OCI-LY7 (cell line): ENCODE measurements around the gene SCART1. TPM values are rescaled to one million over a fixed set of nuclear protein-coding genes. Genes with fewer than 3 reads are reported as not detected.

Experiments used
- BruUV-seq: library from RNA; stranded (reverse); fragments of 400-500 nt; replicated peaks from 2 replicates; lab custom pipeline; 2021; lab: Mats Ljungman, UMichigan
- CTCF ChIA-PET: fragments of 300-600 bp; sonication (Branson Sonifier 250); formaldehyde crosslinking; loops from one replicate; lab custom pipeline; 2022; ENCODE audit warnings: antibody characterized with exemption; ENCODE audit not compliant: unreplicated experiment; lab: Charles Lee
- POLR2A ChIA-PET: fragments of 300-600 bp; sonication (Branson Sonifier 250); formaldehyde crosslinking; loops from one replicate; lab custom pipeline; 2022; ENCODE audit warnings: antibody characterized with exemption; lab: Charles Lee
- DNase-seq: peaks from one replicate; pipeline ENCODE4 v3.0.0-alpha.2; 2015; ENCODE audit warnings: low spot score
- H2AFZ ChIP-seq: fragments of 200-600 bp; sonication (generic), shearing (Covaris generic); 2 replicates; pipeline ENCODE4 v1.6.1; 2014; ENCODE audit warnings: mild to moderate bottlenecking, antibody characterized with exemption, low read length, moderate library complexity
- H3K27ac ChIP-seq: fragments of 200-600 bp; sonication (generic); 2 replicates; pipeline ENCODE4 v1.5.1; 2014; ENCODE audit warnings: mixed run types, low read depth, mild to moderate bottlenecking, moderate library complexity, low read length, inconsistent platforms; ENCODE audit not compliant: poor library complexity, severe bottlenecking
- H3K36me3 ChIP-seq: fragments of 200-600 bp; sonication (generic); 2 replicates; pipeline ENCODE4 v1.6.1; 2014; ENCODE audit warnings: mild to moderate bottlenecking, antibody characterized with exemption, low read length, moderate library complexity, mixed read lengths; ENCODE audit not compliant: insufficient read depth
- H3K4me1 ChIP-seq: fragments of 200-600 bp; sonication (generic); 2 replicates; pipeline ENCODE4 v1.5.1; 2014; ENCODE audit warnings: mild to moderate bottlenecking, low read length; ENCODE audit not compliant: insufficient read depth, poor library complexity, severe bottlenecking
- H3K4me2 ChIP-seq: fragments of 200-600 bp; sonication (generic); 2 replicates; pipeline ENCODE4 v1.6.1; 2014; ENCODE audit warnings: mild to moderate bottlenecking, low read length
- H3K4me3 ChIP-seq: fragments of 200-600 bp; sonication (generic); 2 replicates; pipeline ENCODE4 v1.5.1; 2014; ENCODE audit warnings: mild to moderate bottlenecking, low read depth, low read length; ENCODE audit not compliant: poor library complexity, severe bottlenecking
- H3K79me2 ChIP-seq: fragments of 200-600 bp; sonication (generic); 2 replicates; pipeline ENCODE4 v1.6.1; 2016; ENCODE audit warnings: low read depth, mild to moderate bottlenecking, low read length, moderate library complexity, mixed read lengths; ENCODE audit not compliant: insufficient read depth
- H3K9me2 ChIP-seq: fragments of 200-600 bp; sonication (generic); 2 replicates; pipeline ENCODE4 v1.6.1; 2016; ENCODE audit warnings: mild to moderate bottlenecking, low read length, mixed read lengths; ENCODE audit not compliant: insufficient read depth
- H3K9me3 ChIP-seq: fragments of 200-600 bp; sonication (generic); 2 replicates; pipeline ENCODE4 v1.6.1; 2014; ENCODE audit warnings: mild to moderate bottlenecking, mixed run types, low read length, mixed read lengths
- H4K20me1 ChIP-seq: fragments of 200-600 bp; sonication (generic); 2 replicates; pipeline ENCODE4 v1.6.1; 2014; ENCODE audit warnings: mild to moderate bottlenecking, antibody characterized with exemption, low read length, moderate library complexity, mixed read lengths; ENCODE audit not compliant: insufficient read depth
- EZH2phosphoT487 ChIP-seq: fragments of 200-600 bp; sonication (generic); IDR thresholded peaks from 2 replicates; pipeline ENCODE4 v1.6.1; 2018; ENCODE audit warnings: low read depth, borderline replicate concordance, mild to moderate bottlenecking, mixed run types, antibody characterized with exemption, low read length, moderate library complexity, mixed read lengths
- intact Hi-C: fragments of 100-400 bp; cut with micrococcal nuclease; formaldehyde crosslinking; loops from one replicate; pipeline ENCODE4 v1.10.0; 2022; ENCODE audit not compliant: unreplicated experiment
- total RNA-seq, 2 experiments: library from RNA; depleted of rRNA in 1 of 2; stranded (reverse); fragments of >200 nt in 1 of 2; shearing (Covaris generic) in 1 of 2; gene quantifications; 2 replicates each; pipeline ENCODE4 v1.2.3, GENCODE V29; 2014 to 2022
- TF ChIP-seq, protein P1 (sequence below): fragments of 200-600 bp; sonication (generic); conservative IDR thresholded peaks from 2 replicates; pipeline ENCODE4 v1.5.1; 2014; ENCODE audit warnings: mild to moderate bottlenecking, antibody characterized with exemption, low read length, moderate library complexity, mixed read lengths

The SCART1 gene
- total RNA-seq, 2 experiments from 2014 or later = 10.0 to 10.9 TPM

- Histone ChIP-seq H3K9me3 (no peaks in the 10 kb centered on the region), H3K9me2 (no peaks in the 10 kb centered on the region), H2AFZ (no peak overlapping the region), H4K20me1 (no peaks in the 10 kb centered on the region), H3K79me2 (no peaks in the 10 kb centered on the region), H3K27ac (no peak overlapping the region), H3K4me2 (no peak overlapping the region), H3K36me3 (peaks cover 47% of the 10 kb centered on the region), H3K4me1 (no peaks in the 10 kb centered on the region), H3K4me3 (no peak overlapping the region)
- BruUV-seq = no TSS peak
- POLR2A ChIA-PET = no interaction called here
- CTCF ChIA-PET = no interaction called here
- intact Hi-C loops = no loop called here
- TF ChIP-seq, protein P1, sequence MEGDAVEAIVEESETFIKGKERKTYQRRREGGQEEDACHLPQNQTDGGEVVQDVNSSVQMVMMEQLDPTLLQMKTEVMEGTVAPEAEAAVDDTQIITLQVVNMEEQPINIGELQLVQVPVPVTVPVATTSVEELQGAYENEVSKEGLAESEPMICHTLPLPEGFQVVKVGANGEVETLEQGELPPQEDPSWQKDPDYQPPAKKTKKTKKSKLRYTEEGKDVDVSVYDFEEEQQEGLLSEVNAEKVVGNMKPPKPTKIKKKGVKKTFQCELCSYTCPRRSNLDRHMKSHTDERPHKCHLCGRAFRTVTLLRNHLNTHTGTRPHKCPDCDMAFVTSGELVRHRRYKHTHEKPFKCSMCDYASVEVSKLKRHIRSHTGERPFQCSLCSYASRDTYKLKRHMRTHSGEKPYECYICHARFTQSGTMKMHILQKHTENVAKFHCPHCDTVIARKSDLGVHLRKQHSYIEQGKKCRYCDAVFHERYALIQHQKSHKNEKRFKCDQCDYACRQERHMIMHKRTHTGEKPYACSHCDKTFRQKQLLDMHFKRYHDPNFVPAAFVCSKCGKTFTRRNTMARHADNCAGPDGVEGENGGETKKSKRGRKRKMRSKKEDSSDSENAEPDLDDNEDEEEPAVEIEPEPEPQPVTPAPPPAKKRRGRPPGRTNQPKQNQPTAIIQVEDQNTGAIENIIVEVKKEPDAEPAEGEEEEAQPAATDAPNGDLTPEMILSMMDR = no peak
- no peak for TF ChIP-seq EZH2phosphoT487
- no peak for DNase-seq
Observed at GRCh38 chr10:133420579-133420978, 33.2 kb upstream of the SCART1 start.

GRCh38 chr10:133421336-133422222 lies 32.2 kb upstream of the SCART1 start:
- POLR2A ChIA-PET = interaction anchor here (0.6 kb wide), 1 partner anchor 163 kb away, joined by 5 read pairs; no protein-coding TSS in a partner anchor

More at GRCh38 chr10:133421336-133422222, 32.2 kb upstream of the SCART1 start:
- H4K20me1 ChIP-seq = no peaks in the 10 kb centered on the region
- H3K4me3 ChIP-seq = no peak overlapping the region
- CTCF ChIA-PET = no interaction called here
- H3K79me2 ChIP-seq = no peaks in the 10 kb centered on the region
- H3K9me2 ChIP-seq = no peaks in the 10 kb centered on the region
- H3K27ac ChIP-seq = no peak overlapping the region
- H3K4me1 ChIP-seq = no peaks in the 10 kb centered on the region
- no peak overlapping the region for H3K4me2 ChIP-seq
- TF ChIP-seq, protein P1 = no peak
- no peak for TF ChIP-seq EZH2phosphoT487
- no TSS peak for BruUV-seq
- intact Hi-C loops = no loop called here
- no peak for DNase-seq
- H3K36me3 ChIP-seq = peaks cover 41% of the 10 kb centered on the region
- H3K9me3 ChIP-seq = no peaks in the 10 kb centered on the region
- no peak overlapping the region for H2AFZ ChIP-seq
